Fibroblast of the aortic adventitia (primary cell): ENCODE results near the gene LUC7L. TPM values are rescaled to one million over a fixed set of nuclear protein-coding genes. Genes with fewer than 3 reads are reported as not detected.
A peak's percentile ranks its signal among the peaks of the same experiment; 100 is the strongest.

Experiments
- DNase-seq: peaks from one replicate; pipeline ENCODE4 v3.0.0-alpha.2; 2010; ENCODE audit warnings: low read depth
- H3K4me3 ChIP-seq: 2 replicates; pipeline ENCODE4 v1.5.1; 2011; ENCODE audit warnings: low read depth, mild to moderate bottlenecking, control low read depth, low read length, moderate library complexity
- CTCF ChIP-seq: IDR thresholded peaks from 2 replicates; pipeline ENCODE4 v1.5.1; 2011; ENCODE audit warnings: mild to moderate bottlenecking, low read length, control low read depth, inconsistent platforms; ENCODE audit not compliant: insufficient read depth
- total RNA-seq: library from RNA; depleted of rRNA; stranded (reverse); fragments of >200 nt; gene quantifications from 2 replicates; pipeline ENCODE4 v1.2.3, GENCODE V29; 2012; ENCODE audit warnings: low replicate concordance

Gene LUC7L
- total RNA-seq, 1 donor, result 37.0 TPM

- no peak for DNase-seq
- TF ChIP-seq CTCF, result no peak
- H3K4me3 ChIP-seq, result no peak within 1 kb of the TSS
Measured at GRCh38 chr16:152141-153128, 76.8 kb downstream of the LUC7L start, which contains the start of gene HBZ. TSS of gene HBZ (plus strand) at chr16:152644. CDS start at chr16:152910, 266 bp downstream.

- DNase-seq, result peak; percentile 27
Measured at GRCh38 chr16:149024-149660, 80.1 kb downstream of the LUC7L start.

GRCh38 chr16:146646-147045, 82.6 kb downstream of the LUC7L start:
- TF ChIP-seq CTCF, result no peak
- no peak overlapping the region for H3K4me3 ChIP-seq
- DNase-seq, result no peak

More at GRCh38 chr16:149024-149660, 80.1 kb downstream of the LUC7L start:
- H3K4me3 ChIP-seq, result no peak overlapping the region
- TF ChIP-seq CTCF, result no peak

GRCh38 chr16:144797-145252, 84.4 kb downstream of the LUC7L start:
- no peak overlapping the region for H3K4me3 ChIP-seq
- TF ChIP-seq CTCF, result no peak
- DNase-seq, result no peak

- DNase-seq, result peak; percentile 3
- no peak overlapping the region for H3K4me3 ChIP-seq
- no peak for TF ChIP-seq CTCF
Measured at GRCh38 chr16:143456-143855, 85.8 kb downstream of the LUC7L start.

GRCh38 chr16:143047-143446, 86.2 kb downstream of the LUC7L start:
- DNase-seq, result no peak
- no peak for TF ChIP-seq CTCF
- H3K4me3 ChIP-seq, result no peak overlapping the region
